HG02759 (cell line): ENCODE data around the gene CCDC112.
A peak's percentile ranks its signal among the peaks of the same experiment; 100 is the strongest.
"Not testable (repeated sequence)": the region's sequence is repeated elsewhere in the genome, so short reads cannot be mapped to it uniquely, and the experiment has no call there.

Experiments
- ATAC-seq: cut with Tn5 transposase; IDR thresholded peaks from one replicate; pipeline ENCODE4 v1.9.1; 2021; ENCODE audit warnings: mild to moderate bottlenecking, moderate library complexity; ENCODE audit not compliant: unreplicated experiment

The CCDC112 gene

DNA sequence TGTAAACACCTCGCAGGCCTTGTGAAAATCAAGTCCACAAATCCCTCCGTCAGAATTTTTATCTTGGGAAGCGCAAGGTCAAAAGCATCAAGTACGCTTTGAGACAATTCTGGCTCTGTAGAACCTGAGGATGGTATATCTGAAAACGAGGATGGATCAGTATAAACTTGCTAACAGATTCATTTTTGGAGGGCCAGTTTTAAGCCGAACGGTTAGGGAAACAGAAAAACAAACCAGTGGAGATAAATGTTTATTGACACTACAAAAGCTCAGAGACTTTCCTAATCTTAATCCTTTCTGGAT is 33.4 kb downstream of the CCDC112 start:
- no peak for ATAC-seq

DNA sequence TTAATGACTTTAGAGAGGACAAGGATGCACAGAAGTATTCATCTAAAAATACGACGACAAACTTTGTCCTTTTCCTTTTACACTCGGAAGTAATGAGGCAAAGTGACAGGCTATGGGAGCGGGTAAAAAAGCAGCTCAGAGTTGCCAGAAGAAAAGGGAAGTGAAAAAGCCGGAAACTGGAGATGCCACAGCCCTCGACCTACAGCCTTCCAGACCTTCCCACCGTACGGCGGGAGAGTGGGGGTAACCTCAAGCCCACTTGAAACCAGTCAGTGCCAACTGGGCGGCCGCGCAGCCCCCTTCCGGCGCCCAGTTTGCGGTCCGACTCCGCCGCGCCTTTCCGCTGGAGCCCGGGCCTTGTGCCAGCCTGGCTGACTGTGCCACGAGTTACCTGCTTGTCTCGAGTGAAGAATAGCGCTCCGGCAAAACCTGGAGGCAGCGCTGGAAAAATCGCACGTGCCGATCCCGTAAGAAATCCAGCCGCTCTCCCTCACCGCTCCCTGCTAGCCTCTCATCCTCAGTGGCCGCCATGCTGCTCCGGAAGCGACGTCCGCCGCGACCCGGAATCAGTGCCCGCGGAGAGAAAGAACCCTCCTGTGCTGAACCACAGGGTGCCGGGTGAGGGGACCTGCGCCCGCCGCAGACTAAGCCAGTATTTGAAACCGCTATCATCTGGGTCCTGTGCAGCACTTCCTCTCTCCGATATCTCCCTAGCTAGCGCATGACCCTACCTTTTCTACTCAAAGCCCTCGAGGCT is 34.0 kb downstream of the CCDC112 start, which contains the start of gene PGGT1B:
PGGT1B (minus strand) TSS at position 557 of the 757 bp plus-strand sequence; CDS start at position 531, 26 bp downstream.
- ATAC-seq: peak; percentile 95

DNA sequence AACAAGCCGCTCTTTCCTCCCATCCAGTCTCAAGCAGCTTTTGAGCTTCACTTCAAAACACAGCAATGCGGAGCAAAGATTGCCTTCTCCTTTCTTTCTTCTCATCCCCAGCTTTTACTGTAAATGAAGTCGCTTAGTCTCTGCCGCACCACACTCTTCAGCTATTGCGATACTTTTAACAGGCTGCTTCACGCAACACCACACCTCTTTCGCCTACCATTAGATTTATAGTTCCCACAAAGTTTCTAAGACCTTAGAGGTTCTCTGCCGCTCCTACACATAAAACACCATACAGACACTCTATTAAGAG is 34.5 kb downstream of the CCDC112 start:
- ATAC-seq: peak; percentile 42

DNA sequence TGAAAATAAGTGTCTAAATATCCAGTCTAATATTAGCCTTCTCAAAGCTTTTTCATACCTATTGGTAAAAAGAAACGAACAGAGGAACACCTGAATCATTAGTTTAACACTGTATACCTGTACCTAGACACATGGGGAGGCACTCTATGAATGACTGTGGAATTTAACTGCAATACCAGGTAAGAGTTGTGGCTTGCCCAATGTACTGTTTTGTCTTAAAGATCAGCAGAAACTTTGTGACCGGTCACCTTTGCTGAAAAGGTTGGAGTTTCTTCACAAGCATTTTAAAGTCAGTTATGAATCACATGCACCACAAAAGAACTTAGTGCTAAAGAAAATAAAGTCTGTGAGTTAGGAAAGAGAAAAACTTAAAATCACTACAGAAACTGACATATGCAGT is 36.2 kb downstream of the CCDC112 start:
- ATAC-seq: no peak

DNA sequence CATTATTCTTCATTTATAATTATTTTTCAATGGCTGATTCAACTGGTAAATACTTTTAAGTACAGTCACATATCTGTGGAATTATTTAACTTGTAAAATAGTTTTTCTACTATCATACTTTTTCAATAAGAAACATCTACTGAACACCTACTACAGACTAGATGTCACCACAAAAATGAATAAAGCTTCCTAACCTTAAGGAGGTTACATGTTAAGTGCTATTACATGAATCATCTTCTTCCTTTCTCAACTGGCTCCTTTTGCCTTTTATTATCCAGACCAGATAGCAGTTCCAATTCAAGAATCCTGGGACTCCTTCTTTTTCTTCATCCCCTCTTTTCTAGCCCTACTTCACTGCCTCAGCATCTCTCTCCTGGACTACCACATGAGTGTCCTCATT is 38.5 kb downstream of the CCDC112 start:
- ATAC-seq: no peak

DNA sequence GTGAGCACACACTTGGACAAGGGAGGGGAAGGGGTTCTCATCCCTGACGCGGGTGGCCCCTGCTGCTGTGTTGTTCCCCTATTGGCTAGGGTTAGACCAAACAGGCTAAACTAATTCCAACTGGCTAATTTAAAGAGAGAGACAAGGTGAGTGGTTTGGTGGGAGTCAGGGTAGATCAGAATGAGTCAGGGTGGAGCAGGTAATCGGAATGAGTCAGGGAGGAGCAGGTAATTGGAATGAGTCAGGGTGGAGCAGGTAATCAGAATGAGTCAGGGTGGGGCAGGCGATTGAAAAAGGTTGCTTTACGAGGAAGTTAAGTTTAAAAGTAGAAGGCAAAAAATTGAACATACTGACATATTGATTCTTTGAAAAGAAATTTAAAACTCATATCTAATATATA is 47.1 kb downstream of the CCDC112 start:
- not testable (repeated sequence) for ATAC-seq

DNA sequence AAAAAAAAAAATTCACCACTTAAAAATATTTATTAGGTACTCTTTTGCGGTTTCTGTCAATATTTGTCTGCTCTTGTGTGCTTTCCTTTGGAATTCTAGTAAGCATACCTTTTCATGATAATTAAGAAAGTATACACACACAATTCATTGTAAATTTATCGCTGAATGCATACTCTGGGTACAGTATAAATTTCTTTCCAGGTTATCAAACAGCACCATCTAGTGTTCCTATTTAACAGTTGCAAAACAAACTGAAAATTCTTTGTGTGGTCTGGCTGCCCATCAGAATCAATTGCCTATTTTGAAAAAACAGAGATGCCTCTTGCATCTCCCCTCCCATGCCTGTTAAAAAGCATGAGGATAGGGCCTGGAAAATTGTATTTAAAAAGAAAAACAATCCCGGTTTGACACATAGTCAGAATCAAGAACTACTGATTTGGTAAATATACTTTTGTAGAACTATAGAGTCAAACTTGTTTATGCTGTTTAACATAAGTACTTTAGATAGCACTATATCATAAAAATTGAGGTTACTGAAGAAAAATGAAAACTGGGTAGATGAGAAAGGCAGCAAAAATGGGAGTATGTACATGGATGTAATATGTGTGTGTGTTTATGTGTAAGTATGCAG is 50.0 kb downstream of the CCDC112 start:
- ATAC-seq: peak; percentile 64

DNA sequence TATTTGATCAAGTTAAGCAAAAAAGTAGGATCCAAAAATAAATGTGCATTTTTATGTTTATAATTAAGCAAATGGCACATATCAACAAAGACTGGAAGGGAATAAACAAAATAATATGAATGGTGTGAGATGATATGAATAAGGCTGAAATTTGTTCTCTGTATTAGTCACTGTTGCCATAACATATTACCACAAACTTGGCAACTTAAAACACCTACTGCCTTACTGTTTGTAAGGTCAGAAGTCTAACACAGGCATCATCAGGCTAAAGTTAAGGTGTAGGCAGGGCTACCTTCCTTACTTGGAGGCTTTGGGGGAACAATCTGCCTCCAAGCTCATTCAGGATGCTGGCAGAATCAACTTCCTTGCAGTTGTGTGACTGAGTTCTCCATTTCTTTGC is 53.0 kb downstream of the CCDC112 start:
- ATAC-seq: peak; percentile 82

DNA sequence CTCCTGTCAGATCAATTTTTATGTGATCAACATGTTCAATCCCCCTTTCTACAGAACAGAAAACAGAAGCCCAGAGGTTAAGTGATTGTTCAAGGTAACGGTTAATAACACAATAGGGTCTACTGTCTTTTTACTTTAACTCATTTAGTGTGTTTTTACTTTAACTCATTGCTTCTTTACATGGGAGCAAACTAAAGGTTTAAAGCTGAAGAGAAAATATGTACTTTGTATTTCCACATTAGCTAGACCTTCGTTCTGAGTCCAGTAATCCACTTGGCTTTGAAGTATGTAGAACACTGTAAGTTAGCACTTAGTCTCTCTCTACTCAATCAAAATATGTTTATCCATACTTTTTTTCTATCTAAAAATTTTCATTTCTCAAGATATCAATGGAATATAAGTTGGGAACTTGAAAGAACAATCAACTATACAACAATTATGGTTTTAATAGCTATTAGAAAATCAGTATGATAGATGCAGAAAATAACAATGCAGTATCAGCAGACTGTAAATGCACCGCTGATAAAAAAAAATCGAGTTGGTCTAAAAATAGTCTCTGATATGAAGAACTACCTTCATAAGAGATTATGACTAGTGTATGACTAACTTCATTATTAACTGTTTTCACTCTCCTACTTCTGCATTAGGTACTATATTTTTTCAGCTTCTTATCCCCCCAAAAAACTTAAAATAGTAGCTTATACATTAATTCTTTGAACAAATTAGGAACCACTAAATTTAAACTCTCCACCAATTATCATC is 54.4 kb downstream of the CCDC112 start:
- no peak for ATAC-seq

DNA sequence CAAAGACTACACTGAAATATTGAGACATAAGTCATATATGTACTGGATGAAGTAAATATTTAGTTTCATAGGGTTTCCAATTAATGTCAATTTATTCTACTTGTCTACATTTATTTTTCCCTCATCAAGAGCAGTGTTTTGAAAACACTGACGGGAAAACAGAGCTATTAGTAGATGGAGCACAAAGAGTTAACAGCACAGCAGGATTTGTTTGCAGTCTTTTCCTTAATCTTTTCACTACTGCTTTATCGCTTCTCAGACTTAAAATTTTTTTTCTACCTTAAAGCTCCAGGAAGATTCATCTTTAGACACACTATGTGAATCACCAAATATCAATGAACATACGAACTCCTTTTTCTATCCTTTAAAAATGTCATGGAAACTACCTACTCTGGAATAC is 59.4 kb downstream of the CCDC112 start:
- no peak for ATAC-seq

DNA sequence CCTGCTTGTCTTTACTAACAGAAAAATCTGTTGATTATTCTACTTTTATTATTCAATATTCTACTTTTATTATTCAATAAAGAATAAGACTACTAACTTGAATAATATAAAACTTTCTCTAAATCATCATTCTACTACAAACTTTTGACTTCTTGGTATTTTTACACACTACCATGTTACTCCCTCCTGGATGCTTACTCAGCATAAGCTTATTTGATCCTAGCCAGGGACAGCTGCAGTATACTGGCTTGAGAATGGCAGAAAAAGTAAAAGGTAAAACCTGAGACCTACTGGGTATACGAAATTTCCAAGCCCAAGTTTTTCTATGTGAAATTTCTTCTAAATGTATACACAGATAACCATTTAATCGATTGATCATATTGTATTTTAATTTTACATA is 59.9 kb downstream of the CCDC112 start:
- ATAC-seq: no peak

DNA sequence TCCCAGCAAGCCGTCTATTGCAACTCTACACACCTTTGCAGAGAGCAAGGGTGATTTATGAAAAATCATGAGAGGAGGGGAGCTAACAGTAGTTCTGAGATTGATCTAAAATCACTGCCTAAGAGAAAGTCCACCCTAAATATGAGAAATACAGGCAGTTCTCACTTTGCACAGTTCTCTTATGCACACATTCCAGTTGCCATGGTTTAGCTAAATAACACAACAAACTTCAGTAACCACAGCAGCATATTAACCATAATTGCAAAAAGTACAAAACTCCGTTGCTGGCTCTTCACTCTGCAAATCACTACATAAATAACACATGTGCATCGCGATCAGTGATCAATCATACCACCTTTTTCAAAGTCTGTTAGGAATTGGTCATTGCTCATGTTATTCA is 64.9 kb downstream of the CCDC112 start:
- no peak for ATAC-seq

DNA sequence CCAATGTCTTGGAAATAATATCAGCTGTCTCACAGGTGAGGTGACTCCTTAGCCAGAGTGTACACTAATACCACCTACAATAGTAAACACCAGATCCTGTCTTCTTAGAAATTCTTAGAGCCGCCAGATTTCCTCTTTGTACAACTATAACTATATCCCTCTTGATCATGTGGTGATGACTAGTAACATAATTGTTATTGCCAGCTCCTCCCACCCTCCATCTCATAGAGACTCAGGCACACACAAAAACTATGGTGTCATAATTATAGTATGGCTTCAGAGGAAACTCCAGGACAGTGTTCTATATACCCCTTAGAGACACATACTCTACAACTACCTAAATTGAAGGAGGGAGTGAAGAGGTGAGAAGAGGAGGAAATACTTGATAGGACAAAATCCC is 66.8 kb downstream of the CCDC112 start:
- ATAC-seq: no peak

DNA sequence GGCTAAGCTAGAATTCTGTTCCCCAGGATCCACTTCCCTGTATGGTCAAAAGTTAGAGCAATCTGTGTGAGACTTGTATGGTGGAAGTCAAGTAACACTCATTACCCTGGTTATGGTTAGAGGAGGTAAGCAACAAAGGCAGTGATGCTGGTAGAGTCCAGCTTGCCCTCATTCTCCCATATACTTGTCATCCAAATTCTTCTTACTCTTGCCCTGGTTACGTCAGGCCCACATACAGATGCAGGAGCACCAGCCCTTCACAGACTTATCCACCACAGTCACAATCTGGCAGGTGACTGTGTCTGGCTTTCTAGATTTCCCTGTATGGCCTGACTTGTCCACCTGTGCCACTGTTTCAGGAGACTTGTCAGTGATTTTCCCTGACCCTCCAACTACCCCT is 69.2 kb downstream of the CCDC112 start:
- ATAC-seq: no peak
